ENCODE data around the gene STK17A.

The STK17A gene

GRCh38 chr7:43632746-43633145 is 49.8 kb downstream of the STK17A start:
- Histone ChIP-seq H3K27ac (ENCODE audit: low read depth, low read length, severe bottlenecking) (no peak overlapping the region), H3K36me3 (ENCODE audit: control insufficient read depth, insufficient read depth, low read length) (peaks cover 85% of the 10 kb centered on the region), H3K9me3 (ENCODE audit: control insufficient read depth, low read length) (peaks cover 2% of the 10 kb centered on the region), H3K4me1 (ENCODE audit: control insufficient read depth, insufficient read depth, low read length, poor library complexity, severe bottlenecking) (no peaks in the 10 kb centered on the region), H3K4me3 (ENCODE audit: extremely low read depth, insufficient read depth, low read length, poor library complexity, severe bottlenecking) (no peak overlapping the region)
- WGBS, 2 experiments (ENCODE audit: insufficient coverage in 2 of 2): 97 to 99% methylated on average over 4 of the region's 4 CpGs

GRCh38 chr7:43634384-43634783 is 51.5 kb downstream of the STK17A start:
- H3K4me1 ChIP-seq (ENCODE audit: control insufficient read depth, insufficient read depth, low read length, poor library complexity, severe bottlenecking): no peaks in the 10 kb centered on the region
- no peak overlapping the region for H3K4me3 ChIP-seq (ENCODE audit: extremely low read depth, insufficient read depth, low read length, poor library complexity, severe bottlenecking)
- WGBS, 2 experiments (ENCODE audit: insufficient coverage in 2 of 2): 100% methylated on average over 2 of the region's 2 CpGs; no CpG with 5 or more reads in 1 of the 2 experiments
- peaks cover 88% of the 10 kb centered on the region for H3K36me3 ChIP-seq (ENCODE audit: control insufficient read depth, insufficient read depth, low read length)
- H3K27ac ChIP-seq (ENCODE audit: low read depth, low read length, severe bottlenecking): no peak overlapping the region
- H3K9me3 ChIP-seq (ENCODE audit: control insufficient read depth, low read length): peaks cover 2% of the 10 kb centered on the region

GRCh38 chr7:43636093-43636492 is 53.2 kb downstream of the STK17A start:
- H3K4me3 ChIP-seq (ENCODE audit: extremely low read depth, insufficient read depth, low read length, poor library complexity, severe bottlenecking): no peak overlapping the region
- H3K27ac ChIP-seq (ENCODE audit: low read depth, low read length, severe bottlenecking): no peak overlapping the region
- H3K9me3 ChIP-seq (ENCODE audit: control insufficient read depth, low read length): peaks cover 2% of the 10 kb centered on the region
- H3K36me3 ChIP-seq (ENCODE audit: control insufficient read depth, insufficient read depth, low read length): peaks cover 97% of the 10 kb centered on the region
- H3K4me1 ChIP-seq (ENCODE audit: control insufficient read depth, insufficient read depth, low read length, poor library complexity, severe bottlenecking): peaks cover 5% of the 10 kb centered on the region
- WGBS, 2 experiments (ENCODE audit: insufficient coverage in 2 of 2): 90 to 100% methylated on average over 3 to 4 of the region's 6 CpGs

- WGBS, 2 experiments (ENCODE audit: insufficient coverage in 2 of 2): 100% methylated on average over 2 of the region's 4 CpGs; no CpG with 5 or more reads in 1 of the 2 experiments
- no peak overlapping the region for H3K4me3 ChIP-seq (ENCODE audit: extremely low read depth, insufficient read depth, low read length, poor library complexity, severe bottlenecking)
- H3K36me3 ChIP-seq (ENCODE audit: control insufficient read depth, insufficient read depth, low read length): peaks cover 93% of the 10 kb centered on the region
These were observed 54.4 kb downstream of the STK17A start for GRCh38 chr7:43637114-43637806.

GRCh38 chr7:43639858-43640491 is 57.1 kb downstream of the STK17A start:
- Histone ChIP-seq H3K4me1 (ENCODE audit: control insufficient read depth, insufficient read depth, low read length, poor library complexity, severe bottlenecking) (peaks cover 5% of the 10 kb centered on the region), H3K27ac (ENCODE audit: low read depth, low read length, severe bottlenecking) (peak overlapping the region; percentile 78), H3K9me3 (ENCODE audit: control insufficient read depth, low read length) (peaks cover 2% of the 10 kb centered on the region), H3K4me3 (ENCODE audit: extremely low read depth, insufficient read depth, low read length, poor library complexity, severe bottlenecking) (no peak overlapping the region), H3K36me3 (ENCODE audit: control insufficient read depth, insufficient read depth, low read length) (peaks cover 90% of the 10 kb centered on the region)
- 96 to 100% methylated on average over 4 to 6 of the region's 6 CpGs for WGBS, 2 experiments (ENCODE audit: insufficient coverage in 2 of 2)

More at GRCh38 chr7:43637114-43637806, 54.4 kb downstream of the STK17A start:
- Histone ChIP-seq H3K9me3 (ENCODE audit: control insufficient read depth, low read length) (peaks cover 2% of the 10 kb centered on the region), H3K27ac (ENCODE audit: low read depth, low read length, severe bottlenecking) (peak overlapping the region; percentile 26), H3K4me1 (ENCODE audit: control insufficient read depth, insufficient read depth, low read length, poor library complexity, severe bottlenecking) (peaks cover 5% of the 10 kb centered on the region)

GRCh38 chr7:43640679-43641078 is 57.8 kb downstream of the STK17A start:
- H3K9me3 ChIP-seq (ENCODE audit: control insufficient read depth, low read length): no peaks in the 10 kb centered on the region
- peak overlapping the region; percentile 78 for H3K27ac ChIP-seq (ENCODE audit: low read depth, low read length, severe bottlenecking)
- 100% methylated on average over 1 of the region's 3 CpGs; no CpG with 5 or more reads in 1 of the 2 experiments for WGBS, 2 experiments (ENCODE audit: insufficient coverage in 2 of 2)
- no peak overlapping the region for H3K4me3 ChIP-seq (ENCODE audit: extremely low read depth, insufficient read depth, low read length, poor library complexity, severe bottlenecking)
- H3K36me3 ChIP-seq (ENCODE audit: control insufficient read depth, insufficient read depth, low read length): peaks cover 90% of the 10 kb centered on the region
- H3K4me1 ChIP-seq (ENCODE audit: control insufficient read depth, insufficient read depth, low read length, poor library complexity, severe bottlenecking): peaks cover 7% of the 10 kb centered on the region

- H3K4me3 ChIP-seq (ENCODE audit: extremely low read depth, insufficient read depth, low read length, poor library complexity, severe bottlenecking): no peak overlapping the region
- H3K4me1 ChIP-seq (ENCODE audit: control insufficient read depth, insufficient read depth, low read length, poor library complexity, severe bottlenecking): peaks cover 31% of the 10 kb centered on the region
- H3K9me3 ChIP-seq (ENCODE audit: control insufficient read depth, low read length): no peaks in the 10 kb centered on the region
- WGBS, 2 experiments (ENCODE audit: insufficient coverage in 2 of 2): 97% methylated on average over 13 of the region's 13 CpGs
- H3K36me3 ChIP-seq (ENCODE audit: control insufficient read depth, insufficient read depth, low read length): peaks cover 73% of the 10 kb centered on the region
- no peak overlapping the region for H3K27ac ChIP-seq (ENCODE audit: low read depth, low read length, severe bottlenecking)
These were observed 60.2 kb downstream of the STK17A start for GRCh38 chr7:43642897-43643630.

- 88 to 90% methylated on average over 6 of the region's 8 CpGs for WGBS, 2 experiments (ENCODE audit: insufficient coverage in 2 of 2)
- peaks cover 66% of the 10 kb centered on the region for H3K36me3 ChIP-seq (ENCODE audit: control insufficient read depth, insufficient read depth, low read length)
- H3K9me3 ChIP-seq (ENCODE audit: control insufficient read depth, low read length): no peaks in the 10 kb centered on the region
These were observed 60.9 kb downstream of the STK17A start for GRCh38 chr7:43643846-43644245.

GRCh38 chr7:43645699-43646226 is 62.9 kb downstream of the STK17A start:
- Histone ChIP-seq H3K4me3 (ENCODE audit: extremely low read depth, insufficient read depth, low read length, poor library complexity, severe bottlenecking) (no peak overlapping the region), H3K36me3 (ENCODE audit: control insufficient read depth, insufficient read depth, low read length) (peaks cover 48% of the 10 kb centered on the region), H3K9me3 (ENCODE audit: control insufficient read depth, low read length) (no peaks in the 10 kb centered on the region), H3K4me1 (ENCODE audit: control insufficient read depth, insufficient read depth, low read length, poor library complexity, severe bottlenecking) (peaks cover 51% of the 10 kb centered on the region), H3K27ac (ENCODE audit: low read depth, low read length, severe bottlenecking) (peak overlapping the region; percentile 97)
- WGBS, 2 experiments (ENCODE audit: insufficient coverage in 2 of 2): 96 to 100% methylated on average over 1 to 3 of the region's 3 CpGs

More at GRCh38 chr7:43643846-43644245, 60.9 kb downstream of the STK17A start:
- Histone ChIP-seq H3K4me1 (ENCODE audit: control insufficient read depth, insufficient read depth, low read length, poor library complexity, severe bottlenecking) (peaks cover 39% of the 10 kb centered on the region), H3K27ac (ENCODE audit: low read depth, low read length, severe bottlenecking) (no peak overlapping the region), H3K4me3 (ENCODE audit: extremely low read depth, insufficient read depth, low read length, poor library complexity, severe bottlenecking) (no peak overlapping the region)

GRCh38 chr7:43646603-43647338 is 63.9 kb downstream of the STK17A start:
- 49 to 55% methylated on average over 7 of the region's 8 CpGs for WGBS, 2 experiments (ENCODE audit: insufficient coverage in 2 of 2)
- Histone ChIP-seq H3K4me3 (ENCODE audit: extremely low read depth, insufficient read depth, low read length, poor library complexity, severe bottlenecking) (no peak overlapping the region), H3K27ac (ENCODE audit: low read depth, low read length, severe bottlenecking) (peak overlapping the region; percentile 97), H3K9me3 (ENCODE audit: control insufficient read depth, low read length) (no peaks in the 10 kb centered on the region), H3K36me3 (ENCODE audit: control insufficient read depth, insufficient read depth, low read length) (peaks cover 40% of the 10 kb centered on the region), H3K4me1 (ENCODE audit: control insufficient read depth, insufficient read depth, low read length, poor library complexity, severe bottlenecking) (peaks cover 56% of the 10 kb centered on the region)

Measured in mesodermal cell (in vitro differentiated cells).